ENCODE measurements around the gene GPR55. TPM values are rescaled to one million over a fixed set of nuclear protein-coding genes. Genes with fewer than 3 reads are reported as not detected.

GPR55 gene
- total RNA-seq, 1 donor from 2014 or later: 0.28 TPM

- Mint-ChIP-seq H3K9me3 (ENCODE audit: unreplicated experiment) (no peaks in the 10 kb centered on the region), H3K27ac (ENCODE audit: unreplicated experiment) (no peak overlapping the region), H3K4me3 (ENCODE audit: unreplicated experiment) (peak overlapping the region; percentile 59), H3K36me3 (ENCODE audit: low read depth, unreplicated experiment) (peaks cover 23% of the 10 kb centered on the region), H3K4me1 (ENCODE audit: unreplicated experiment) (no peaks in the 10 kb centered on the region), H3K27me3 (ENCODE audit: unreplicated experiment) (peaks cover 5% of the 10 kb centered on the region)
- TF ChIP-seq CTCF (IDR thresholded peaks at IDR 0.05; ENCODE audit: unreplicated experiment): no peak
- no peak for DNase-seq (ENCODE audit: low spot score)
These were observed 47.1 kb downstream of the GPR55 start for GRCh38 chr2:230877759-230878598.

GRCh38 chr2:230877116-230877758 lies 47.8 kb downstream of the GPR55 start:
- Mint-ChIP-seq H3K36me3 (ENCODE audit: low read depth, unreplicated experiment) (peaks cover 23% of the 10 kb centered on the region), H3K4me3 (ENCODE audit: unreplicated experiment) (peak overlapping the region; percentile 59), H3K27me3 (ENCODE audit: unreplicated experiment) (peaks cover 7% of the 10 kb centered on the region), H3K27ac (ENCODE audit: unreplicated experiment) (no peak overlapping the region), H3K4me1 (ENCODE audit: unreplicated experiment) (peaks cover 3% of the 10 kb centered on the region), H3K9me3 (ENCODE audit: unreplicated experiment) (no peaks in the 10 kb centered on the region)
- TF ChIP-seq CTCF (IDR thresholded peaks at IDR 0.05; ENCODE audit: unreplicated experiment): no peak
- DNase-seq (ENCODE audit: low spot score): no peak

- no peaks in the 10 kb centered on the region for H3K9me3 Mint-ChIP-seq (ENCODE audit: unreplicated experiment)
- H3K36me3 Mint-ChIP-seq (ENCODE audit: low read depth, unreplicated experiment): peaks cover 23% of the 10 kb centered on the region
- DNase-seq (ENCODE audit: low spot score): no peak
- no peak overlapping the region for H3K4me3 Mint-ChIP-seq (ENCODE audit: unreplicated experiment)
- TF ChIP-seq CTCF (IDR thresholded peaks at IDR 0.05; ENCODE audit: unreplicated experiment): no peak
- peaks cover 15% of the 10 kb centered on the region for H3K4me1 Mint-ChIP-seq (ENCODE audit: unreplicated experiment)
- H3K27ac Mint-ChIP-seq (ENCODE audit: unreplicated experiment): no peak overlapping the region
- peaks cover 7% of the 10 kb centered on the region for H3K27me3 Mint-ChIP-seq (ENCODE audit: unreplicated experiment)
These were observed 49.4 kb downstream of the GPR55 start for GRCh38 chr2:230875347-230876315.

DNA sequence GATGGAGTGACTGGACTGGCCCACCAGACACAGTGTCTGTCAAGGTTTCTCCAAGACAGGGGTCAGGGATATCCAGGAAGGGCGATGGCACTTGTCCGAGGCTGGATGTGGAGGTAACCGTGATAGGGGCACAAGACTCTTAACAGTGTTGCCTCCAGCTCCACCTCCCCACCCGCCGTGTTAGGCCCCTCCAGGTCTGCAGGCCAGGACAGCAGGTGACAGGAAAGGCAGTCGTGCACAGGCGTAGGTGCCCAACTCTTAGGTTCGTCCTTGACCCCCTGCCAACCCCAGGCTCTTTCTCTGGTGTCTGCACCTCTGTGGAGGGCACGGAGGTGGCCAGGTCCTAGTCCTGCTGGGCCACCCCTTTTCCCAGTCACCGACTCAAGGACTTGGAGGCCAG lies 50.2 kb downstream of the GPR55 start:
- Mint-ChIP-seq H3K27me3 (ENCODE audit: unreplicated experiment) (peaks cover 9% of the 10 kb centered on the region), H3K9me3 (ENCODE audit: unreplicated experiment) (no peaks in the 10 kb centered on the region), H3K4me3 (ENCODE audit: unreplicated experiment) (no peak overlapping the region), H3K36me3 (ENCODE audit: low read depth, unreplicated experiment) (peaks cover 23% of the 10 kb centered on the region), H3K27ac (ENCODE audit: unreplicated experiment) (no peak overlapping the region), H3K4me1 (ENCODE audit: unreplicated experiment) (peaks cover 22% of the 10 kb centered on the region)
- DNase-seq (ENCODE audit: low spot score): no peak
- no peak for TF ChIP-seq CTCF (IDR thresholded peaks at IDR 0.05; ENCODE audit: unreplicated experiment)
